ENCODE results near the gene TMEM40.

- TF ChIP-seq CTCF (IDR thresholded peaks at IDR 0.05; ENCODE audit: low read depth, low read length) (no peak), EZH2phosphoT487 (IDR thresholded peaks at IDR 0.05; ENCODE audit: low read depth) (no peak)
Observed at GRCh38 chr3:12700800-12701199, 58.3 kb downstream of the TMEM40 start.

All from OCI-LY3 (cell line).